ENCODE measurements around the gene SPPL3.

Gene SPPL3

GRCh38 chr12:120757949-120758348 lies 146.2 kb downstream of the SPPL3 start:
- TF ChIP-seq, protein P1, sequence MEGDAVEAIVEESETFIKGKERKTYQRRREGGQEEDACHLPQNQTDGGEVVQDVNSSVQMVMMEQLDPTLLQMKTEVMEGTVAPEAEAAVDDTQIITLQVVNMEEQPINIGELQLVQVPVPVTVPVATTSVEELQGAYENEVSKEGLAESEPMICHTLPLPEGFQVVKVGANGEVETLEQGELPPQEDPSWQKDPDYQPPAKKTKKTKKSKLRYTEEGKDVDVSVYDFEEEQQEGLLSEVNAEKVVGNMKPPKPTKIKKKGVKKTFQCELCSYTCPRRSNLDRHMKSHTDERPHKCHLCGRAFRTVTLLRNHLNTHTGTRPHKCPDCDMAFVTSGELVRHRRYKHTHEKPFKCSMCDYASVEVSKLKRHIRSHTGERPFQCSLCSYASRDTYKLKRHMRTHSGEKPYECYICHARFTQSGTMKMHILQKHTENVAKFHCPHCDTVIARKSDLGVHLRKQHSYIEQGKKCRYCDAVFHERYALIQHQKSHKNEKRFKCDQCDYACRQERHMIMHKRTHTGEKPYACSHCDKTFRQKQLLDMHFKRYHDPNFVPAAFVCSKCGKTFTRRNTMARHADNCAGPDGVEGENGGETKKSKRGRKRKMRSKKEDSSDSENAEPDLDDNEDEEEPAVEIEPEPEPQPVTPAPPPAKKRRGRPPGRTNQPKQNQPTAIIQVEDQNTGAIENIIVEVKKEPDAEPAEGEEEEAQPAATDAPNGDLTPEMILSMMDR (IDR thresholded peaks at IDR 0.05) = no peak
- H3K9me3 ChIP-seq = no peaks in the 10 kb centered on the region
- H3K36me3 ChIP-seq = peaks cover 34% of the 10 kb centered on the region
- no peak overlapping the region for H3K27ac ChIP-seq
- no peak overlapping the region for H3K4me3 ChIP-seq (ENCODE audit: low read depth in 1 of 2, low read length in 1 of 2)
- H3K27me3 ChIP-seq = no peaks in the 10 kb centered on the region
- H3K4me1 ChIP-seq (ENCODE audit: control insufficient read depth in 1 of 2, insufficient read depth in 1 of 2, low read depth in 1 of 2, low read length in 1 of 2) = no peaks in the 10 kb centered on the region

GRCh38 chr12:120757226-120757742 lies 146.9 kb downstream of the SPPL3 start:
- TF ChIP-seq, protein P1 (IDR thresholded peaks at IDR 0.05) = no peak
- Histone ChIP-seq H3K27me3 (no peaks in the 10 kb centered on the region), H3K4me3 (ENCODE audit: low read depth in 1 of 2, low read length in 1 of 2) (no peak overlapping the region), H3K36me3 (peaks cover 28% of the 10 kb centered on the region), H3K4me1 (ENCODE audit: control insufficient read depth in 1 of 2, insufficient read depth in 1 of 2, low read depth in 1 of 2, low read length in 1 of 2) (no peaks in the 10 kb centered on the region), H3K27ac (no peak overlapping the region), H3K9me3 (no peaks in the 10 kb centered on the region)

GRCh38 chr12:120755269-120755668 lies 148.9 kb downstream of the SPPL3 start:
- Histone ChIP-seq H3K9me3 (no peaks in the 10 kb centered on the region), H3K4me1 (ENCODE audit: control insufficient read depth in 1 of 2, insufficient read depth in 1 of 2, low read depth in 1 of 2, low read length in 1 of 2) (no peaks in the 10 kb centered on the region), H3K4me3 (ENCODE audit: low read depth in 1 of 2, low read length in 1 of 2) (no peak overlapping the region), H3K36me3 (peaks cover 8% of the 10 kb centered on the region), H3K27ac (no peak overlapping the region), H3K27me3 (no peaks in the 10 kb centered on the region)
- TF ChIP-seq, protein P1 (IDR thresholded peaks at IDR 0.05) = no peak

DNA sequence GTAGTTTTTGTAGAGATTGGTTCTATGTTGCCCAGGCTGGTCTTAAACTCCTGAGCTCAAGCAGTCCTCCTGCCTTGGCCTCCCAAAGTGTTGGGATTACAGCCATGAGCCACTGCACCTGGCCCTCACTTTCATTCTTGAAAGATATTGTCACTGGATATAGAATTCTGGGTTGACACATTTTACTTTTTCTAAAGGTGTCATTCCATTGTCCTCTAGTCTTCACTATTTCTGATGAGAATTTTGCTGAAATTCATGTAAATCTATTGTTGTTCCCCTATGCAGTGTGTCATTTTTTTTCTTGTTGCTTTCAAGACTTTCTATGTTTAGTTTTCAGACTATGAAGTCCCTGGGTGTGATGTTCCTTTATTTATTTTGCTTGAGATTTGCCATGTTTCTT lies 149.4 kb downstream of the SPPL3 start:
- H3K27ac ChIP-seq = no peak overlapping the region
- H3K4me3 ChIP-seq (ENCODE audit: low read depth in 1 of 2, low read length in 1 of 2) = no peak overlapping the region
- no peaks in the 10 kb centered on the region for H3K27me3 ChIP-seq
- no peaks in the 10 kb centered on the region for H3K9me3 ChIP-seq
- no peaks in the 10 kb centered on the region for H3K4me1 ChIP-seq (ENCODE audit: control insufficient read depth in 1 of 2, insufficient read depth in 1 of 2, low read depth in 1 of 2, low read length in 1 of 2)
- peaks cover 3% of the 10 kb centered on the region for H3K36me3 ChIP-seq
- TF ChIP-seq, protein P1 (IDR thresholded peaks at IDR 0.05) = no peak

- TF ChIP-seq, protein P1 (IDR thresholded peaks at IDR 0.05) = no peak
- H3K27ac ChIP-seq = no peak overlapping the region
- no peaks in the 10 kb centered on the region for H3K4me1 ChIP-seq (ENCODE audit: control insufficient read depth in 1 of 2, insufficient read depth in 1 of 2, low read depth in 1 of 2, low read length in 1 of 2)
- no peaks in the 10 kb centered on the region for H3K9me3 ChIP-seq
- H3K4me3 ChIP-seq (ENCODE audit: low read depth in 1 of 2, low read length in 1 of 2) = no peak overlapping the region
- H3K36me3 ChIP-seq = no peaks in the 10 kb centered on the region
- no peaks in the 10 kb centered on the region for H3K27me3 ChIP-seq
These were observed 152.8 kb downstream of the SPPL3 start for GRCh38 chr12:120751389-120751788.

DNA sequence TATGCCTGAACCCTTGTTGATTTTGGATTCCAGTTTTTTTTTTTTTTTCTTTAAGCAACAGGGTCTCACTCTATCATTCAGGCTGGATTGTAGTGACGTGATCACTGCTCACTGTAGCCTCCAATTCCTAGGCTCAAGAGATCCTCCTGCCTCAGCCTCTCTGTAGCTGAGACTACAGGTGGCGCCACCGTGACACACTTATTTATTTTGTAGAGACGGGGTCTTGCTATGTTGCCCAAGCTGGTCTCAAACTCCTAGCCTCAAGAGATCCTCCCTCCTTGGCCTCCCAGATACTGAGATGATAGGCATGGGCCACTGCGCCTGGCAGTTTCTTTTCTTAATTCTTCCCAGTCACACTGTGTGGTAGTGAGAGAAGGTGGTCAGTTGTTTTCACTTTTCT lies 153.4 kb downstream of the SPPL3 start:
- no peaks in the 10 kb centered on the region for H3K4me1 ChIP-seq (ENCODE audit: control insufficient read depth in 1 of 2, insufficient read depth in 1 of 2, low read depth in 1 of 2, low read length in 1 of 2)
- H3K27me3 ChIP-seq = no peaks in the 10 kb centered on the region
- no peaks in the 10 kb centered on the region for H3K9me3 ChIP-seq
- no peak overlapping the region for H3K27ac ChIP-seq
- H3K36me3 ChIP-seq = no peaks in the 10 kb centered on the region
- no peak overlapping the region for H3K4me3 ChIP-seq (ENCODE audit: low read depth in 1 of 2, low read length in 1 of 2)
- TF ChIP-seq, protein P1 (IDR thresholded peaks at IDR 0.05) = no peak

Data from neutrophil (primary cell).